Islet precursor cell (in vitro differentiated cells): Measurements from ENCODE around the gene EHMT1.
A peak's percentile ranks its signal among the peaks of the same experiment; 100 is the strongest.

ENCODE experiments used
- DNase-seq: peaks from one replicate; pipeline ENCODE4 v3.0.0-alpha.2; 2018

The EHMT1 gene

DNA sequence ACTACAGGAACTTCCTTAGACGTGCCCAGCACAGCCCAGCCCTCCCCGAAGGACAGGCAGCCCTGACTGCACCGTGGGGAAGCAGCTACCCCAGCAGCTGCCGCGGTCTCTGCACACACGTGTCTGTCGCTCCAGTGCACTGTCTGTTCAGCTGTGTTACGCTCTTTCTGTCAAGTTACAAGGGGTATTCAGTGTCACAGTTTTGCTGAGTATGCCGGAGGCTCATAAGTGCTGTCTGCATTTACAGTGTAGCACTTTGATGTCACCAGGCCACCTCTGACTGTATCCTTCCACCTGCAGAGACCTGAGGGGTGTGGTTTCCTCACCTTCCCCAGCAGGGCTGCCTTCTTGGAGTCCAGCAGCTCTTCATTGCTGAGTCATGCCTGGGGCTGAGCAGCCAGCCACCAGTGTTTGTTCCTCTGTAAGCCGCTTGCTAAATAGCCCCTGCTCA is 126.8 kb downstream of the EHMT1 start:
- peak; percentile 91 for DNase-seq

DNA sequence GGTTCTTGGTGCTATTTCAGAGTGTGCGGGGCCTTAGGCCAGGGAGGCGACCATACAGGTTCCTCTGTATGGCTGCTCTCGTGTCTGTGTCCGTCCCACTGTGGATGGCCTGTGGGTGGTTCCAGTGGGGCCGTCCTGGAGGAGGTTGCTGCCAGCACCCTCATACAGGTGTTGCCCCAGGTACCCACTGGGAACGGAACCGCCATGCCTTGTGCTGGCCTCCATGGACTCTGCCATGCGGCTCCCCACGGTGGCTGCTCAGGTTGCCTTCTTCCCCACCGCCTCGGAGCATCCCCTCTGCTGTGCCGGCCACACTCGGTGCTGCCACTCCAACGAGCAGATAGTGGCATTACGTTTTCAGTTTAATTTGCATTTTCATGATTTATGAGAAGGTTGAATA is 129.5 kb downstream of the EHMT1 start:
- no peak for DNase-seq

- no peak for DNase-seq
Measured at GRCh38 chr9:137748741-137749140, 129.9 kb downstream of the EHMT1 start.

- DNase-seq: no peak
Measured at GRCh38 chr9:137749511-137749910, 130.7 kb downstream of the EHMT1 start.

GRCh38 chr9:137750007-137750406 is 131.2 kb downstream of the EHMT1 start:
- DNase-seq: no peak

GRCh38 chr9:137750566-137750965 is 131.8 kb downstream of the EHMT1 start:
- no peak for DNase-seq

GRCh38 chr9:137751616-137752015 is 132.8 kb downstream of the EHMT1 start:
- DNase-seq: no peak

DNA sequence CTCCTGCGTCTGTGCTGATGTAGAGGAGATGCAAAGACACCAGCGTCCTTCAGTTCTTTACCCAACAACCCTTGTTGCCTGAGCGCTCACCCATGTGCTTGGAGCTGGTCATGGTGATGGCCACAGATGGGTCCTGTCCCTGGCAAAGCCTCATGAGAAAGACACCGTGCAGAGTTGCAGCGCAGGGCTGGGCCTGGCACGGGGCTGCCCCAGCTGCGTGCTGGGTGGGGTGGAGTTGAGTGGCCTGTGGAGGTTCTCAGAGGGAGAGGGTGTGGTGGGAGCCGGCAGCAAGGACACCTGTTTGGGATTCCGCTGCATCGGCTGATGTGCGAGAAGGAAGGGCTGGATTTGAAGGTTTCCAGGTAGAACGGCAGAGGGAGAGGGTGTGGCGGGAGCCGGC is 133.6 kb downstream of the EHMT1 start:
- DNase-seq: no peak

- DNase-seq: no peak
Measured at GRCh38 chr9:137753192-137753765, 134.5 kb downstream of the EHMT1 start.

GRCh38 chr9:137755261-137755927 is 136.6 kb downstream of the EHMT1 start:
- DNase-seq: no peak

GRCh38 chr9:137756045-137756744 is 137.4 kb downstream of the EHMT1 start:
- no peak for DNase-seq

DNA sequence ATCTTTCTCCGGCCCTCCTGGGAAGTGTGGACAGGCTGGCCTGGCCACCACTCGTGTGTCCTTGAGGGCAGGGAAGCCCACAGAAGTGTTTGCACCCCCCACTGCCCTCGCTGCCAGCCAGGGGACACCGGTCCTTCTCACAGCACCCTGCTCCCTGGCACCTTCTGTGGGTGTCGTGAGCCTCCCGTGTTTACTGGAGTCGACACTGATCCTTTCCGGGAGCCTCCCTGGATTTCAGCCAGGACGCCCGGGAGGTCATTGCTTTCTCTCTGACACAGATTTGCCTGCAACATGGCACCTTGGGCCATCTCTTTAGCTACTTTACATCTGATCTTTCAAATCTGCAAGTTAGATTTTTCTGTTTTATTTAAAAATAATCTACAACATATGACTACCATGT is 138.3 kb downstream of the EHMT1 start:
- DNase-seq: peak; percentile 50

- DNase-seq: peak; percentile 90
Measured at GRCh38 chr9:137757613-137758029, 138.8 kb downstream of the EHMT1 start.

- DNase-seq: no peak
Measured at GRCh38 chr9:137758067-137758466, 139.3 kb downstream of the EHMT1 start.

DNA sequence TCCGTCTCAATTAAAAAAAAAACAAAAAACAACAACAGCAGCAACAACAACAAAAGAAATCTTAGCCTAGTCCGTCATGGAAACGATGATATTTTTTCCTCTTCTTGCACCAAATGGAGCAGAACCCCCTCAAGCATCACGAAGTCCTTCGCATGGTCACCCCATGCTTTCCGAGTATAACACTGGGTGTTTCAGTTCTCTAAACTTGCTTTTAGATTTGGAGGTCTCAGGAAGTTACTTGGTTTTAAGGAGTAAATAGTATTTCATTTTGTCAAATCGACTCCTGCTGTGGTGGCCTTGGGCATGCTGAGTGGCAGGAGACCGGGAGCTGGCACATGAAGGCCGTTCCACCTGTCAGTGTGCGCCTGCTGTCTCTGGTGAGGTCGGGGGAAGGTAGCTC is 140.3 kb downstream of the EHMT1 start:
- DNase-seq: no peak

DNA sequence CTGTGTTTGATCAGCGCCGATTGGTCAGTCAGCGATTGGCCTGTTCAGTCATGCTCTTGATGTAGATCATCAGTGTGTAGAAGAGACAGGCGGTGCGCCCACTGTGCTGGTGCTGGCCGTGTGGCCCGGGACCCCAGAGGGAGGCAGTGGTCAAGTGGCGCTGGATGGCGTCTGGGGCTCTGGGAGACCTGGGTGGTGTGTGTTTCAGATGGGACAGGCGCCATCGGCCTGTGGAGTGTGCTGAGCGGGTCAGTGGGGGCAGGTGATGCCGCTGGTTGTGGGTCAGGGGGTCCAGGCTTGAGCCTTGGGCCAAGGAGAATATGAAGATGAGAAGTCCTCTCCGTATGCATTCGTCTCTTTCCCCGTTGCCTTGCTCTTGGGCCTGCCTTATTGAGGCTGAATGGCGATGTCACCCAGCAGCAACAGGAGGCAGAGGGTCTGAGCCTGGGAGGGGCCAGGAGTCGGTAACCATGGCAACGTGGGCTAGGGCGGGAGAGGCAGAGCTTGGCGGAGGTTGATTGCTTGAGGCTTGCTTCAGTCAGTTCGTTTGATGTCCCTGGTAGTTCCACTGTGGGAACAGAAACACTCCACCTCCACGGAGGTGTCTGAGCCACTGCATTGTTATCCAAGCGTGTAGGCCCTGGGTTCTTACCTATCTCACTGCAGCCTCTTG is 141.0 kb downstream of the EHMT1 start:
- peak; percentile 70 for DNase-seq

- DNase-seq: no peak
Measured at GRCh38 chr9:137760426-137760825, 141.6 kb downstream of the EHMT1 start.

- no peak for DNase-seq
Measured at GRCh38 chr9:137761032-137761431, 142.2 kb downstream of the EHMT1 start.

DNA sequence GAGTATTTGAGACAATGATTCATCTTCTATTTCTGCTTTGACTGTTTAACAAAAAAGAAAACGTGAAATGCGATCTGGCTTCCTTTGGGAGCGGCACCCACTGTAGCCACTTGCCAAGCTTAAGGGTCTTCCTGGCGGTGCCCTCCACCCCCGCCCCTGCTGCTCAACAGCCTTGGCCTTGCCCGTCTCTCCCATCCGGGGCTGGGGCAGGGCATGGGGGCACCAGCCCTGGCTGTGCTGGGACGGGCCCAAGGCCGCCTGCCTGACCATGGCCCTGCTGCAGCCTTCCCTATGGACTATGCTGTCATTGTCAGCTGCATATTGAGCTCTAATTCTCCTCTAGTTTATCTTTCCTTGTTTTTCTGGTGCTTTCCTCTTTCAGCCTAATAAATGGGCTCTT is 143.0 kb downstream of the EHMT1 start:
- no peak for DNase-seq

- DNase-seq: no peak
Measured at GRCh38 chr9:137762414-137763061, 143.7 kb downstream of the EHMT1 start.

DNA sequence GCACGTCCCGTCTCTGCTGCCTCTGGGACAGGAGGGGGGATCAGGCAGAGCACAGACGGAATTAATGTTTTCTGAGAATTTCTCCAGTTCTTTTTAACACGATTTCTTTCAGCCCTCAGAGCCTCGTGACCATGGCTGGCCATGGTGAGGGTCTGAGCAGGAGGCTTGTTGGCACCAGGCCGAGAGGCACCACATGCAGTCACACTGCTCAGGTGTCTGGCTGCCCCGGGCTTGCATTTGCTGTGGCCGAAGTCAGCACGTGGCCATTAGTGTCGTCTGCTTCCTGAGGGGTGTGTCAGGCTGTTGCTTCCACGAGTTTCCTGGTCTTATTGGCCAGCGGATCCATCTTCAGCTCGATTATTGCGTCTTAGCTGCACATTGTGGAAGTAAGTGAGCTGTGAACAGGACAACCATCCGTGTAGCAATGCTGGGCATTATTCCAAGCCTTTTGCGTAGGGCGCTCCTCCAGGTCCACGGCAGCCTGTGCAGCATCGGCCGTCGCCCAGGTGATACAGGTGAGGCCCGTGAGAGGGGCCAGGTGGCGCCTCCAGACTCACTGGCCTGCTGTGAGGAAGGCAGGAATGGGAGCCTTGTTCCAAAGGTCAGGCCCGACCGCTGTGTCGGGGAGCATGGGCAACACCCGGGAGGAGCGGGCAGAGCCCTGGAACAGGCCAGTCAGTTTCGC is 144.6 kb downstream of the EHMT1 start:
- no peak for DNase-seq

GRCh38 chr9:137764171-137764671 is 145.4 kb downstream of the EHMT1 start:
- peak; percentile 35 for DNase-seq
